Fibroblast of skin of scalp (primary cell): ENCODE measurements around the gene NSUN3.
"Not testable (repeated sequence)": the region's sequence is repeated elsewhere in the genome, so short reads cannot be mapped to it uniquely, and the experiment has no call there.

Experiments used
- DNase-seq: peaks from one replicate; pipeline ENCODE4 v3.0.0-alpha.2; 2013

NSUN3 gene

DNA sequence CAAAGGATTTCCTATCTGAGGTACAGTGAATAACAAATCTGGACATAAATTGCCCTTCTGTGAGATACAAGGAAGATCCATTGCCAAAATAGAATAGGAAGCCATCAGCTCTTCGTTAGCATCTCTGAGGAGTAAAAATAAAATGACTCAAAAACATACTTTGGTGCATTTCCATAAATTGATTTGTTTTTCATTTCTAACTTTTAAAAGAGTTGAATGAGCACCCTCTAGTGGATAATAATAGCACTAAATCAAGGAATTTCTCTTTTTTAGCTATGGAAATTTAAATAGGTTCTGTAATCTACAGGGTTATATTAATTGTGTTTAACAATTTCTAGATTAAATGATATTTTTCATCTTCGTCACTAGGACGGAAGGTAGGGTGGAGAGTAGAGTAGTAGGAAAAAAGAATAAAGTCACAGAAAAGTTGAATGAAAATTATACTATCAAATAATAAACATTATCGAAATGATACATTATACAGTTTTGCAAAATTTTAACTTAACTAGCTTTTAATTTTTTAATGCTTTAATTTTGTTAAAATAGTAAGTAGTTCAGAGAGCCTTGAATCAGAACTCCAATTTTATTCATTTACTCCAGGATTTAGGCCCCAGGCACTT lies 6.4 kb downstream of the NSUN3 start:
- DNase-seq: peak; percentile 29

DNA sequence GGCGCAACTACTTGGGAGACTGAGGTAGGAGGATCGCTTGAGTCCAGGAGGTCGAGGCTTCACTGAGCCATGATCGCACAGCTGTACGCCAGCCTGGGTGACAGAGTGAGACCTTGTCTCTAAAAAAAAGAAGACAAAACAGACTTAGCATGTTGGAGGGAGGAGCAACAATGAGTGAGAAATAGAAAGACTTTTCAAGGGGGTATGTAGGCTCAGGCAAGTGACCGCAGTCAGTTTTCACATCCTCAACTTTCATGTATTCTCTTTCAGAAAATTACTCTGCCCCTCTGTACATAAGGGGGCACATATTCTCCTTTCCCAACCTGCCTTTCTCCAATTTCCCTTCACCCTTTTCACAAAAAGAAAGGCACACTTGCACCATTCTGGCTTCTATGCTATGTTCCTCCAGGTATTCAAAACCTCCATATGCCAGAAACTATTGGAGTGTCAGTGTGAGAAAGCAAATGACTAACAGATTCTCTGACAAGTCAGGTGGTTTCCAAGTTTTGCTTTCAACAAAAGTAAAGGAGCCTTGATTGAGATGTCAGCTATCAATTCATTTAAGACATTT lies 7.6 kb downstream of the NSUN3 start:
- DNase-seq: no peak

DNA sequence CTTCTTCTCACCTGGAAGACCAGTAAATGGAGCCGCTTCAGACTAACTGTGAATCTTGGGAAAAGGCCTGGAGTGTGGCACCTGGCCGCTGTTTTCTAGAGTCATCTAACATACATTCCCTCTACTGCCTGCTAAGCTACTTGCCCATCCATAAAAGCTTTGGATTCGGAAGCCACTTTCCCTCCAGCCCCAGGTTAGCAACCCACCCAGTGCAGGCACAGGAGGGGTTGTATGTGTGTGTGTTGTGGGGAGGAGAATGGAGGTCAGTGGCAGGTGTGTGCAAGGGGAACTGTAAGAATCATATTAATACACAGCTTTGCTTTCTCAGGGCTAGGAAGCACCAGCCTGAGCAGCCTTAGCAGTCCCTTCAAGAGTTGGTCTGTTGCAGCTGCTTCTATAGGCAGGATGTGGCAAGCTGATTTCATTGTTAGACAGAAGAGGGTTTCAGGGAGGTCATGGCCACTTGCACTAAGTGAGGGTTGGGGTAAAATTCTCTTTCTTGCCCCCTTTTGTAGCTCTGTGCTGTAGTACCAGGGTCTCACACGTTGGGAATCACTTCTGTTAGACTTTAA lies 8.9 kb downstream of the NSUN3 start:
- DNase-seq: no peak

DNA sequence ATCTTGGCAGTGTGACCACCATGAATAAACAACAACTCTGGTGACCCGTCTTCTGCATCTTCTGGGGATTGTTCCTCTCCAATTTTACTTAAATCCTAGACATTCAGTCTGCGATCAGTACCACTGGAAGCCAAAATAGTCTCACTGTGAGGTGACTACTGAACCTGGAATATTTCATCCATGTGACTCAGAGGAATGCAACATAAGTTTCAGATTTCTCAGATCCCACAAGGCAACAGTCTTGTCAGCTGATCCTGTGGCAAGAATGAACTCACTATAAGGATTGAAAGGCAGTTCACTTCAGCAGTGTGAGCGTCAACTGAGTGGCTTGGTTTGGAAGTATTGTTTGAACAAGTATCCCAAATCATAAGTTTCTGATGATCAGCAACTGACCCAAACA lies 13.2 kb downstream of the NSUN3 start:
- peak; percentile 29 for DNase-seq

DNA sequence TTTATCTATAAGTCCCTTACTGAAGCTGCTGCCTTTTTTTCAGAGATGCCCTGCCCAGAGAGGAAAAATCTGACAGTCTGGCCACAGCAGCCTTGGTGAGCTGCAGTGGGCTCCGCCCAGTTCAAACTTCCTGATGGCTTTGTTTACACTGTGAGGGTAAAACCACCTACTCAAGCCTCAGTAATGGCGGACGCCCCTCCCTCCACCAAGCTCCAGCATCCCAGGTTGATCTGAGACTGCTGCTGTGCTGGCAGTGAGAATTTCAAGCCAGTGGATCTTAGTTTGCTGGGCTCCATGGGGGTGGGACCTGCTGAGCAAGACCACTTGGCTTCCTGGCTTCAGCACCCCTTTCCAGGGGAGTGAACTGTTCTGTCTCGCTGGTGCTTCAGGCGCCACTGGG lies 17.7 kb downstream of the NSUN3 start:
- DNase-seq: not testable (repeated sequence)

DNA sequence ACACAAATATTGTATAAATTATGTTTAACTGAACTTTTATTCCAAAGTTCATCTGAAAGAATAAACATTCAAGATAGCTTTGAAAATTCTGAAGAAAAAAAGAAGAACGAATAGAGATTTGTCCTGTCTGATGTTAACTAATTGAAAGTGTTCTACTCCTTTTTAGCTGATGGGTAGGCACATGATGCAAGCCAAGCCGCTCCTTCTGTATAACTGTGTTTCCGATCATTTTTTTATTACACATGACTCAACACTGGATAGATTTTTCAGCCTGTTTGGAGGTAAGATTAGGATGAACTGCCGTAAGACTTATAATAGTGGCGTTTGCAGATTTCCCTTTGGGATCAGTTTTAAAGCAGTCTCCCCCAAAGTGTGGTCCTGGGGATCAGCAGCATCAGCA lies 19.0 kb downstream of the NSUN3 start:
- DNase-seq: no peak

DNA sequence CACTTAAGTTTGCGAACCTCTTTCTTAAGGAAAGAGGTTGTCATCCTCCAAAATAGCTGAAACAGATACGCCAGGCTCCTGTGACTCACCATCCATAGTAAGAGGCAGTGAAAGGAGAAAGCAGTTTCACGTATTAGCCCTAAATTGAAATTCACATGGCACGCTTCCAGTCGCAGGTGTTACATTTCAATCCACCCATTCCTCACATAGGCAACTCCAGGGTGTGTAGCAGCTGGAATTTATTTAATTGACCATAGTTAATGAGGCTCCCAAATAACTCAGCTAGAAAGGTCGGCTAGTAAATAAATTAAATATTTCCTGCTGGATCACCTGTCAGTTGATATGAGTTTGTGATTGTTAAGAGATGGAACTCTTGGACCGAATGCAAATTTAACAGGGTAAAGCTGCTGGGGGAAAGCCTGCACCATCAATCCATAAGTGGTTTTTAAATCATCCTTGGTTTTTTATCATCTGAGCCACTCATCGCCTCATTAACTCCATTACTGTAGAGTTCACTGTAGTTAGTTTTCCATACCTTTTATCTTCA lies 19.6 kb downstream of the NSUN3 start:
- no peak for DNase-seq

DNA sequence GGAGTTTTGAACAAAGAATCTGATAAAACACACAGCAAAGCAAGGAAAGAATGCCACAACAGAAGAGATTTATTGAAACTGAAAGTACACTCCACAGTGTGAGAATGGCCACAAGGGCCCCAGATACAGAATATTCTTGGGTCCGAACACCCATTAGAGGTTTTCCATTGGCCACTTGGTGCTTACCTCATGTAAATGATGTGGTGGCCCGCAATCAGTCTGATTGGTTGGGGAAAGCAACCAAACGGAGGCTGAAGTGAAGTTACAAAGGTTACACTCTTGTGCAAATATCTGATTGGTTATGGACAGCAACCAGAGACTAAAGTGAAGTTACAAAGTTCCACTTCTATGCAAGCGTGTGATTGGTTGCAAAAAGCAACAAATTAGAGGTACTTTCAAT lies 20.4 kb downstream of the NSUN3 start:
- DNase-seq: no peak

DNA sequence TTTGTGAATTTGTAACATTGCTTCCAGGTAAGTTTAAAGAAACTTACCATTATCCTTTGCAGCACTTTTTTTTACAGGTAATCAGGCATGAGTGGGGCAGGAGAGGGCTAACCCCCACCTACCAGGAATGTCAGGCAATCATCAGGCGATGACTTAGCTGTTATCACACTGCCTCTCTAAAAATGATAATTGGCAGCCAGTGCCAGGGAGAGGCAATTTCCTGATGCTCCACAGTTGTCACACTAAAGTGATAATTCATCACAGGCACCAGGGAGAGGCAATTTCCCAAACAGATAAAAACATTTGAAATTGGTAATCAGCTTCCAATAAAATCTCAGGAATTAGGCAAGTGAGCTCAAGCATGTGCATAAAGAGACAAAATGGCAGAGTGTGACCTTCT lies 26.3 kb downstream of the NSUN3 start:
- no peak for DNase-seq

DNA sequence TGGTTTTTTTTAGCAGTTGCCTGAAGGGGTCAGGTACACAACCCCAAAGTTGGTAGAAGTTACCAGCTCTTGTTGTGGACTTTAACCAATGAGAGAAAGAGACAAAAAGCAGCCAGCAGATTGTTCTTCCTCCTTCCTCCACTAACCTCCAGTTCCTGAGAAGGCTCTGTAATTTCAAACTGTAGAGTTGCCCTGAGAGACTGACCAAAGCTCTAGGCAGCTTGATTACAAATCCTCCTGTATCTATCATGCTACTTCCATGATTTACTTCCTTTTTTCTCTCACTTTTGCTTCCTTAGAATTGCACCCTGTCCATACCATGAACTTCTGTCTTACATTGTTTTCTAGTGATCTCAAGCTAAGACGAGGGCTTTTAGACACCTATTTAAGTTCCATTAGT lies 29.2 kb downstream of the NSUN3 start:
- DNase-seq: no peak

DNA sequence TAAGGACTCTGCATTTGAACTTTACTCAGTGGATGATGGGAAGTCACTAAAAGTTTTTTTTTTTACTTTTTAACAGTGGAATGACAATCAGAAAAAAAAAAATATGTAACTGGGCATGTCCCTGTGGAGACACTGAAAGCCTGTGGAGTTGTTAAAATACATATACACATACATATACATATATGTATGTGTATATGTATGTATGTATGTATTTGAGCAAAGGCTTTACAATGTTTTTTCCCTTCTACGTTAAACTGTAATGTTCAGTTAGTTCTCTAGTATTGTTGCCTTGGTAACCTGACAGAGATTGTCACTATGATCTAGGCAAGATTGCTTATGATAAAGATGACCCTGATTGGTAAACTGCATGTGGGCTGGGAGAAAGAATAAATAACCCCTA lies 30.3 kb downstream of the NSUN3 start:
- no peak for DNase-seq

DNA sequence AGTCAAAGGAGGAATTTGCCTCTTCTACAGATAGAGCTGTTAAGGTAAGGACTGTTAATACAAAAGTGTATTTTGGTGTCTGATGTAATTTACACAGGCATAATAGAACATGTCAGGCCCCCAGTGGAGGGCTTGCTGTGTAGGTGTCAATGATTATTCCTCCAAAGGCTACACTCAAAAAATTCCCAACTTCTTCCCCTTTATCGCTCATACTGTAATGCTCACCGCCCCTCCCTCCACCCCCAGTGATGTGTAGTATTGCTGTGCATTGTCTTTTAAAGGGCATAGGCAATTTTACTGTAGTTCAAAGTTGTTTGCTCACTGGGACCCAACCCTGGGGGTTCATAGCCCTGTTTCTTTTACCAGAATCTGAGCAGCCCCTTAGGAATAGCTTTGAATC lies 32.2 kb downstream of the NSUN3 start:
- DNase-seq: no peak

DNA sequence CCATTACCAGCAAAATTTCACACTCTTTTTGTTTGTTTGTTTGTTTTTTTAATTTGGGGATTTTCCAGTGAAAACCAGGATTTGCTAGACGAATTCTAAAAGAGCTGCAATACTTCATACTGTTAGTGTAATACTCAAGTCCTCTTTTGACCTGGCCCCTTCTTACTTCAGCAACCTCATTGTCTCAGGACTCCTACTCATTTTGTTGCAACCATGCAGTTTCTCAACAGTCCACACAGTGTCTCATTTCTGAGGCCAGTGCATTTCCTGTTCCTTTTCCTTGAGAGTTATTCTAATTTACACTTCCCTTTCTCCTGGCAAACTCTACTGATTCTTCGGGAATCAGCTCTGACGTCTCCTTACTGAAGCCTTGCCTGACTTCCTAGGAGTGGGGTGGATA lies 35.6 kb downstream of the NSUN3 start:
- no peak for DNase-seq

DNA sequence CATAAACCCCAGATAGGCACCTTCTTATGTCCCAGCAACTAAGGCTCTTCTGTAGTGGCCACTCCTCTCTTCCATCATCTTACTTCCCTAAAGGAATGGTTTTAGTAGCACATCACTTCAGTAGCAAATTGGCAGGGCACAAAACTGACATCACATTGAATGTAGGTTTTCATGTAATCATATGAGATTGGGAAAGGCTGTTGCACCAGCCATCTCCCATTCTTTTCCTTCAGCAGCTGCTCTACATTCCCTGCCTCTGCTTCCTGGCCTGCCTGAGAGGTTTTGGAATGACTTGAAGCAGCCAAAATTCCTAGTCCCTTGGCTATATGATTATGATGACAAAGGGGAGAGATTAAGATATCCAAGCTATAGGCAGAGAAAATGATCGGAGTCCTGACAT lies 36.5 kb downstream of the NSUN3 start:
- no peak for DNase-seq

DNA sequence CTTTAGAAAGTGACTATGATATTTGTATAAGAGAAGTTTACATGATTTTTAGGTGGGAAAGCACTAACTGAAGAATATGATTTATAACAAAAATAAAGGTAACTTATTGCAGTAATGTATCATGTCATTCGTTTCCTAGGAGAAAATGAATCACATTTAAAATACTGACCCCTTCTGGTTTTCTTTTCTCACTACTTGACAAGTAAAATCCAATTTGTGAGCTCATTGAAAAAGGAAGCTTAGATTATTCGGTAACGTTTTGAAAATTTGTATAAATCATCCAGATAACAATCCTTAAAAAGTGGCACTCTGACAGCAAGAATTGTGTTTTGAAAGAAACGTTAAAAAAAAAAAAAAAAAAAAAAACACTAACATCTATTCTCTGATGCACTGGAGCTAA lies 39.0 kb downstream of the NSUN3 start:
- DNase-seq: no peak

DNA sequence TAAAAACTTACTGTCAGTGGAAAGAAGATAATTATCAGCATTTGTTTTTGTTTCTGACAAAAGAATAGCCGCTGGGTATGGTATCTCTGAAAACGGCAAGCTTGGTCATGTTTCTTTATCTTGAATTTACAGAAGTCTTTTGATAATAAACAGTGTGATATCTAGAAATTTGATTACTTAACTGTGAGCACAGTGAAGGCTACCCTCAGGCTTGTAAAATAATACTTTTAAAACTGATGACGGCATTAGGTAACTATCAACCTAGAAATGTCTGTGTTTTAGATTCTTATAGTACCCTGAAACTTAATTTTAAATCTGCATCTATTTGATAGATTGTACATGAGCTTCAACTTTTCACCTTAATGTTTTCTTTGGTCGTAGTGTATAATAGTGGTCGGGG lies 43.4 kb downstream of the NSUN3 start:
- no peak for DNase-seq

DNA sequence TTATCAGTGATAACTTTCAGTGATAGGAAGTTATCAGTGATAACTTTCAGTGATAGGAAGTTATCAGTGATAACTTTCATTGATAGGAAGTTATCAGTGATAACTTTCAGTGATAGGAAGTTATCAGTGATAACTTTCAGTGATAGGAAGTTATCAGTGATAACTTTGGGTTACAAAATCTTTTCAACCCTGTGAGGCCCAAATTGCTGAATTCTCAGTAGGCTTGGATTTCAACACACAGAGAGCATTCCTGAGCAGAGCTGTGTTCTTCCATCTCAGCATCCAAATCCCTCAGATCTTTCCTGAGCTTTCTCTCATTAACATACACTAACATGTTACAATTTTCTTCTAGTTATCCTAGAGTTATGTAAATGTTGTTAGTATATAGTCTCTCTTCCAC lies 47.4 kb downstream of the NSUN3 start:
- DNase-seq: not testable (repeated sequence)

DNA sequence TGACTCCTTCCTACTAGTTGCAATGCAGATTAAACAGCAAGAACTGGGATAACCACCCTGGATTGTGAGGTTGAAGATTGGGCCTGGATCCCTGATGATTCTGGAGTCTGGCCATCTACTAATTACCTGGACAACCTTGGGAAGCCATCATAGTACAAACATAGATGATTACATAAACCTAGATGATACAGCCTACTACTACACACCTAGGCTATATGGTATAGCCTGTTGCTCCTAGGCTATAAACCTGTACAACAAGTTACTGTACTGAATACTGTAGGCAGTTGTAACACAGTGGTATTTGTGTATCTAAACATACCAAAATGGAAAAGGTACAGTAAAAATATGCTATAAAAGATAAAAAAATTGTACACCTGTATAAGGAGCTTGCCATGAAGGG lies 48.0 kb downstream of the NSUN3 start:
- DNase-seq: no peak

DNA sequence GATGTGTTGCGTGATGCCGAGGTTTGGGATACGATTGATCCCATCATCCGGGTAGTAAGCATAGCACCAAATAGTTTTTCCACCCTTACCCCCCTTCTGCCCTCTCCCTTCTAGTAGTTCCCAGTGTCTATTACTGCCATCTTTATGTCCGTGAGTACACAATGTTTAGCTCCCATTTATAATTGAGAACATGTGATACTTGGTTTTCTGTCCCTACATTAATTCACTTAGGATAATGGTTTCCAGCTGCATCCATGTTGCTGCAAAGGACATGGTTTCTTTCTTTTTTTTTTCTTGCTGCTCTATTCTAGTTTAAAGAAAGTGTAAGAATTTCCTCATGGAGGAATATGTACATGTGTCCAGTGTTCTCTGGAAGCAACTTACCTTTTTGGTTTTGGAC lies 51.8 kb downstream of the NSUN3 start:
- peak; percentile 58 for DNase-seq

DNA sequence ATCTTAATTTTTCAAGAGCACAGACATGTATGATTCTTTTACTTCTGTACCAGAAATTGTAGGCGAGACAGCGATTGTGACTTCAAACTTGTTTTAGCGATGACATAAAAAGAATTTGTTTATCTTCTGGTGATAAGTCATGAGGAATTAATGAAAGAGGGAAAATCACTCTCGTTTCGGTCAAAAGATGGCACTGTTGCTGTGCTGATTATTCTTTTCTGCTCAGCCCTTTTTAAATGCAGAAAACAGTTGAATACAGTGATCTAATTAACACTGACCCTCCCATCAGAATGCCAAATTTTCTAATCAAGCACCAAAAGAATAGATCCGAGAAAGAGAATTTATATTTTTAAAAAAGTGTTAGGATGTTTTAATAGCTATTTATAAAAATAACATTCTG lies 52.6 kb downstream of the NSUN3 start:
- DNase-seq: peak; percentile 44

DNA sequence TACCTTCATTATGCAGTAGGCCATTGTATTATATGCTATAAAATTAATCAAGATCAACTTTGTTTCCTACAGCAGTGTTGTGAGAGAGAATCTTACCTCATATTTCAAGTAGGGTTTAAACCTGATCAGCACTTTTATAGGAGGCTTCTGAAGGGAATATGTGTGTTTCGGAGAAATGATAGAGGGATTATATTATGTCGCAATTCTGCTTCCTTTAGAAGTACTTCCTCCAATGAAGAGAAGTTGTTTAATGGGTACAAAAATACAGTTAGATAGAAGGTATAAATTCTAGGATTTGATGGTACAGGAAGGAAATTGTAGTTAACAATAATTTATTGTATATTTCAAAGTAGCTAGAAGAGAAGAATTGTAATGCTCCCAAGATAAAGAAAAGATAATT lies 54.9 kb downstream of the NSUN3 start:
- no peak for DNase-seq

DNA sequence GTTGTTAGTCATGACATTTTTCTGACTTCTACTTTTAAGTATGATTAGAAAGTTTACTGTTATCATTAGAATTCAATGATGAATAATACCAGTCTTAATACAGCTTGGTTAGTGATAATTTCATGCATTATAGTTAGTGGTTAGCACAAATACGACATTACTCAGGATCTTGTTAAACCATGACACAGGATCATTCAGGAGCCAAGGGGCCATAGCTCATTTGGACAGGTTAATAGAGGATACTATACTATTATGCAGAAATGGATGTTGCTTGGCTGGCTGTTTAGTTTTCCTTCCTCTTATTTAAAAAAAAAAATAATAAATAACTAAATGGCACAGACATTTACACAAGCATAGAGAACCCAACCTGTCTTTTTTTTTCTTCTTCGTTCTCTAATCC lies 55.5 kb downstream of the NSUN3 start:
- no peak for DNase-seq

DNA sequence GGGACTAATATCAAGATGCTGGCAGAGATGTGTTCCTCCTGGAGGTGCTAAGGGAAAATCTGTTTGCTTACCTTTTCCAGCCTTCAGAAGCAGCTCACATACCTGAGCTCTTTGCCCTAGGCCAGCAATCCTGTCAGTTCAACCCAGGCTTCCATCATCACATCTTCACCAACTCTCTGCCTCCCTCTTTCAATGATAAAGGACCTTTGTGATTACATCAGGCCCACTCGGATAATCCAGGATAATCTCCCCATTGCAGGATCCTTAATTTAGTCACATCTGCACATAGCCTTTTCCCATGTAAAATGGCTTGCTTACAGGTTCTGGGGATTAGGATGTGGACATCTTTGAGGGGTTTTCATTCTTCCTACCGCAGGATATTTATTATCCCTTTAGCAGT lies 58.3 kb downstream of the NSUN3 start:
- no peak for DNase-seq

DNA sequence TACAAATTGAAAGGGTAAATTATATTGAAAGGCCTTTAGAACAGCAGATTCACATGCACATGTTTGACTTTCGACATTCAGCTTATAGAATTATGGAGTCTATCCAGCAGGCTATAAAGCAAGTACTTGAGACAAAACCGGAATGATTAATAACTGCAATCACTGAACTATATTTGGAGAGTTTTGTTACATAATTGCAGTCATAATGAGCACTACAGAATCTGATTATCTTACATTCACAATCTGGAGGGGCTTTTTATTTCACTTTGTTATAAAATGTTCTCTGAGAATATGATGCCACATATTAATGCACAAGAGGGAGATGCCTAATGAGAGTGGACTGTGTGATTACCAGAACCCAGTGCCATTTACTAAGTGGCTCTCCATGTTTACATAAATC lies 64.3 kb downstream of the NSUN3 start:
- no peak for DNase-seq

DNA sequence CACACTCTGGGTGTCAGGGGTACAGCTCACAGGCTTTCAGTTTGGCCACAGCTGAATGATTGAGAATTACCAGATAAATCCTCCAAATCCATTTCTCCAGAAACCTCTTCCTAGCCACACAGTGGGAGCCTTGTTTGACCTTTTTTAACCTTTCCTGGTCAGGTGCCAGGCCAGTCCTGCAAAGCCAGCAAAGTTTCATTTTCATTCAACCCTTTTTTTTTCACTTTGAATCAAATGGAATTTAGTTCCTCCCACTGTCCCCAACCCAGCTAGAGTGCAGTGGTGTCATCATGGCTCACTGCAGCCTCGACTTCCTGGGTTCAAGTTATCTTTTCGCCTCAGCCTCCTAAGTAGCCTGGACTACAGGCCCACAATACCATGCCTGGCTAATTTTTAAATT lies 67.8 kb downstream of the NSUN3 start:
- DNase-seq: no peak
